GM18526 (cell line): ENCODE measurements around the gene MTMR6.

Source experiments
- POLR2A ChIP-seq: IDR thresholded peaks from 3 replicates; pipeline ENCODE4 v1.6.1; 2011; ENCODE audit not compliant: insufficient read length; ENCODE audit errors: extremely low read depth

MTMR6 gene

DNA sequence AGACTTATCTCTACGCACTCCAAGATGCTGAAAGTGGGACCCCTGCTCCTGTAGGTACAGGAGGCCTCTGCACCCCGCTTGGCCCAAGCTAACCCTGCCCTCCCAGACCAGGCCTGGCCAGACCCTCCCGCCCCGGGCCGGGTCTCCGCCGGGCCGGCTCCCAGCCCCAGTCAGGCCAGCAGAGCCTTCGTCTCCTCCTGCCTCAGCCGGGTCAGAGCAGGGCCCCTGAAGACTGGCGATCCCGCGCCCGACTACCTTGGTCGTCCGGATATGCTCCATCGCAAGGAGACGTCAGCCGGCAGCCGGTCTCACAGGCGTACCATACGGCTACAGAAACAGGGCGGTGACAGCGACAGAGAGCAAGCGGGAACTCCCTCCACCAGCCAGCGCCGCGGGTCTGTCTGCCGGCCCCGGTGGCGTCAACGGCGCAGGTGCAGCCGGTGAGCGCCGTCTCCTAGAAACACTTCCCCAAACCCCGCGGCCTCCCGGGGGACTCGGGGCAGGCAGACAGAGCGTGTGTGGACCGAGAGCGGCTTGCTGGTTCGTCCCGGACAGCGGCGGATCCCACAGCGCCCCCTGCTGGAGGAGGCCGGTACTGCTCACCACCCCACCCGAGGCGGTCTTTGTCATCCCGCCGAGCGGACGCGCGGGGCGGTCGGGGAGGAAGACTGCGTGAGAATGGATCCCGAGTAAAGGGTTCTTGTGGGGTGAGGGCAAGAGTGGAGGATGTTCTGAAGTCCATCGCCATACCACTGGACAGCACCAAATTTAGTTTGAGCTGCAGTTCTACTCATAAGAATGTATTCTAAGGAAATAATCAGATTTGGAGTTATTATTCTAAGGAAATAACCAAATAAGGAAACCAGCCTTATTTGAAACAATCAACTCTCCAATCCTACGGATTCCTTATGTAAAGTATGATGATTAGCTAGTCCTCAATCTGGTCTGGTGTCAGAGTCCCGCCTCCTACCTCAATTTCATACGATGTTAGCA is at the start of gene MTMR6:
Gene MTMR6, minus strand, starts transcription at position 520 of the 993 bp plus-strand sequence. Its CDS starts 241 bp downstream, at position 279.
- TF ChIP-seq POLR2A: peak; percentile 80

- TF ChIP-seq POLR2A: no peak
Measured at GRCh38 chr13:25335856-25336255, 48.6 kb upstream of the MTMR6 start.

DNA sequence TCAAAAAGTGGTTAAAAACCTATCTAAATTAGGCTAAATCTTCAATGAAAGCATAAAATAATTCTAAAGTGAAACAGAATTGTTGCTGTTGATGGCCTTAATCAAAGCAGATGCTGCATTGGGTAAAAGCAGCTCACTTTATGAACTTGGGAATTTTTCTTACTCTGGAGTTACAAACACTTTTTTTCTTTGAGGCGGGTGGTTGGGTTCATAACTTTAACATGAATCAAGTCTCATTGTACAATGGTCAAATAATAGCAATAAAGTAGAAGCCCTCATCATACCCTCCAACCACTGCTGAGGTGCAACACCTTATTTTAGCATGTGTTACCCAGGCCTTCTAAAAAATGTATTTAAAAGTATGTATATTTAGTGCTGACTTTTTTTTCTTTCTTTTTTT is 43.3 kb upstream of the MTMR6 start:
- TF ChIP-seq POLR2A: no peak

- TF ChIP-seq POLR2A: no peak
Measured at GRCh38 chr13:25329706-25330105, 42.4 kb upstream of the MTMR6 start.

GRCh38 chr13:25324100-25324499 is 36.8 kb upstream of the MTMR6 start:
- TF ChIP-seq POLR2A: no peak

- no peak for TF ChIP-seq POLR2A
Measured at GRCh38 chr13:25319771-25320170, 32.5 kb upstream of the MTMR6 start.

DNA sequence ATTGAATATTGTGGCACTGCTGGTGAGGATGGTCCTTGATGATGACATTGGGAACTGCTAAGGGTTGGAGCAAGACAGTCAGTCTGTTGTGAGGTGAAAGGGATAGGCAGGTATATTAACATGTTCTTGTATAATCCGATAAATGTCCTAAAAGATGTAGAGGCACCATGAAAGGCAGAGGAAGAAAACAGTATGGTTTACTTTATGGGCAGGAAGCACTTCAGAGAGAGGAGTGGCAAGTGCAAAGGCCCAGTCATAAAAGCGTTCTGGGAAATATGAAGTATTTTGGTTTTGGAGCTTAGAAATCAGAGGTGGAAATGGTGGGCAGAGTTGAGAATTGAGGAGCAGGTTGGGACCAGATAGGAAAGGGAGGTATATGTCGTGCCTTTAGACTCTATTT is 23.6 kb upstream of the MTMR6 start:
- no peak for TF ChIP-seq POLR2A

GRCh38 chr13:25306671-25307464 is 19.6 kb upstream of the MTMR6 start:
- no peak for TF ChIP-seq POLR2A

DNA sequence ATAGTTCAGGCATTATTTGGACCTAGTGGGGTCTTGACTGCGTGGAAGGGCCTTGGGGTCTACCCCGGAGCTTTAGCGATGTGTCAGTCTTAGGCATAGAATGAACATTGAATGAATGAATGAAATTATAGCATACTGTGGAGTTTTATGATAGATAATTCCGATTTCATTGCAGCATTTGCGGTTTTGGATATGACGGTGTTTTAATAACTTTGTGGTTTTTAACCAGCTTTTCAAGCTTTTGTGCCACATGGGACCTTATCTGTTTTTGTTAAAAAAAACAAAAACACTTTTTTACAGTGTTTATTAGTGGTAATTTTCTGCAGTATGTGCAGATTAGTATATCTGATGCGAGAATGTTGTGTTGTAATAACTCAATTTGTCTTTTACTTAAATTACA is 14.8 kb upstream of the MTMR6 start:
- TF ChIP-seq POLR2A: no peak

- peak; percentile 94 for TF ChIP-seq POLR2A
Measured at GRCh38 chr13:25301347-25302113, 14.2 kb upstream of the MTMR6 start, which contains the start of gene NUP58. Gene NUP58 (plus strand): TSS chr13:25301625. CDS start chr13:25301774, 149 bp downstream.

DNA sequence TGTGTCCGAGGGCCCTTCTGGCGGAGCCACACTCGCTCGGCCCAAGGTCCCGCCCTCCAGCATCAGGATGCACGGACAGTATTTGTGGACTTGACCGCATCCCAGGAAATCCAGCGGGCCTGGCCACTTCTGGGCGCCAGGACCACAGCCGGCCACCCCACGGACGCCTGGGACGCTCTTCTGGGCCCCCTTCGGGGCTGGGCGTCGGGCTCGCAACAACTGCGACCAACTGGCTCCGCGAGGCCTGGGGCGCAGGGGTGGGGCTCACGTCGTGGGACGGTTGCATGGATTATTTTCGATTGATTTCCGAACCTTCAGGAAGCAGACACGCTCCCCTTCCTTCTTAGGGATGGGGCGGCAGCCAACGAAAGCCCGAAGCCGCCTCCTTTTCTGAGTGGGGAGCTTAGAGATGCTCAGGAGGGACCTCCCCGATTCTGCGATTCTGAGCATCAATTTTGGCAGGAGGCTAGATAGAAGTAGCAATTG is 13.6 kb upstream of the MTMR6 start:
- no peak for TF ChIP-seq POLR2A

DNA sequence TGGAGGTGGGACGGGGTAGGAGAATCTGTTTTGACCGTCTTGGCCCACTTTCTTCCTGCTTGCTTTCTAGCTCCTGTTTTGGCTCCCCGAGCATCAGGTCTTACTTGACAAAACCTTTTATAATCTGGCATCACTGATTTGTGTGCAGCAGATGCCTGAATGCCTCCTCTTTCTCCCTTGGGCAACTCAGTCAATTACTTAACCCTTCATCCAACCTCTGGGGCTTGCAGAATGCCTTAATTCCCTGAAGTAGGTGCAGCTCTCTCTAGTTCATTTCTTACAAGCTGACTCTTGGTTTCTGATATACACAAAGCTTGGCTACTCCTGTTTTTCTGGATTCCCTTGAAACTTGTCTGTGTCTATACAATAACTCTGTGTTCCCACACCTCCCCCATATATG is 8.4 kb upstream of the MTMR6 start:
- no peak for TF ChIP-seq POLR2A

- no peak for TF ChIP-seq POLR2A
Measured at GRCh38 chr13:25295228-25295627, 7.9 kb upstream of the MTMR6 start.

DNA sequence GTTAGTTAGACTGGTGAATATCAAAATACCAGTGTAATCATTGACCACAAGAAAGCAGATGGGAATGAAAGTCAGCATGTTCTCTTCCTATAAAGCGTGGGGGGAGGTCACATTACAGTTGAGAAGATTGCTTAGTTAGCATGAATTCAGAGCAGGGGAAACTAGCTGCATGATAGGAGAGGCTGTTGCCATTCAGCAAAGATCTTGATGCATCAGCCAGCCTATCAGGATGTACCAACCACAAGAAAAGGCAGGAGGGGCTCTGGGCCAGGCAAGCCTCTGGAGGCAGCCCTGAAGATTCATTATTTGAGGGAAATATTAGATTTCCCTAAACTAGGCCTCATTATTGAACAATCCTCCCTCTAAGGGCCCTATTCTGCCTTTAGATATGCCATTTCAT is 5.0 kb upstream of the MTMR6 start:
- TF ChIP-seq POLR2A: no peak

GRCh38 chr13:25291691-25292090 is 4.4 kb upstream of the MTMR6 start:
- TF ChIP-seq POLR2A: no peak
